Activated naive CD4-positive, alpha-beta T cell treated with anti-CD3 and anti-CD28 coated beads, Interleukin-2, amount 10 ng/mL, durations not matched to agents 7 days and 5 days (primary cell): ENCODE measurements around the gene CPA3.

ENCODE experiments used
- CTCF ChIA-PET: fragments of 350-600 bp; sonication (Branson Sonifier 250); formaldehyde crosslinking; loops from one replicate; lab custom pipeline; 2021; ENCODE audit warnings: antibody characterized with exemption; lab: Charles Lee
- DNase-seq: peaks from one replicate; pipeline ENCODE4 v3.0.0-alpha.2; 2020
- H3K27ac Mint-ChIP-seq: one replicate; pipeline ENCODE4 v1.8.0; 2021; ENCODE audit warnings: mild to moderate bottlenecking, moderate library complexity, mixed read lengths
- H3K27me3 Mint-ChIP-seq: one replicate; pipeline ENCODE4 v1.8.0; 2021; ENCODE audit warnings: mild to moderate bottlenecking, mixed read lengths
- H3K36me3 Mint-ChIP-seq: one replicate; pipeline ENCODE4 v1.8.0; 2021; ENCODE audit warnings: mixed read lengths
- H3K4me1 Mint-ChIP-seq: one replicate; pipeline ENCODE4 v1.8.0; 2021; ENCODE audit warnings: mixed read lengths
- H3K4me3 Mint-ChIP-seq: one replicate; pipeline ENCODE4 v1.8.0; 2021; ENCODE audit warnings: mild to moderate bottlenecking, moderate library complexity, mixed read lengths
- H3K9me3 Mint-ChIP-seq: one replicate; pipeline ENCODE4 v1.8.0; 2021; ENCODE audit warnings: mixed read lengths

Gene CPA3

GRCh38 chr3:148847351-148847750 lies 17.7 kb upstream of the CPA3 start:
- Mint-ChIP-seq H3K36me3 (no peaks in the 10 kb centered on the region), H3K4me1 (no peaks in the 10 kb centered on the region), H3K27me3 (no peaks in the 10 kb centered on the region), H3K9me3 (no peaks in the 10 kb centered on the region), H3K27ac (no peak overlapping the region), H3K4me3 (no peak overlapping the region)
- DNase-seq, result no peak
- CTCF ChIA-PET, result no interaction called here

GRCh38 chr3:148848410-148848809 lies 16.7 kb upstream of the CPA3 start:
- no peaks in the 10 kb centered on the region for H3K27me3 Mint-ChIP-seq
- no peaks in the 10 kb centered on the region for H3K4me1 Mint-ChIP-seq
- H3K27ac Mint-ChIP-seq, result no peak overlapping the region
- no peaks in the 10 kb centered on the region for H3K36me3 Mint-ChIP-seq
- H3K9me3 Mint-ChIP-seq, result no peaks in the 10 kb centered on the region
- CTCF ChIA-PET, result no interaction called here
- no peak for DNase-seq
- H3K4me3 Mint-ChIP-seq, result no peak overlapping the region

- CTCF ChIA-PET, result interaction anchor here (1.4 kb wide), 1 partner anchor 14 kb away, joined by 3 read pairs; no protein-coding TSS in a partner anchor
- Mint-ChIP-seq H3K36me3 (no peaks in the 10 kb centered on the region), H3K4me3 (no peak overlapping the region), H3K4me1 (no peaks in the 10 kb centered on the region), H3K27me3 (peaks cover 3% of the 10 kb centered on the region), H3K9me3 (no peaks in the 10 kb centered on the region), H3K27ac (no peak overlapping the region)
- DNase-seq, result no peak
Observed at GRCh38 chr3:148852271-148852992, 12.7 kb upstream of the CPA3 start.

GRCh38 chr3:148853076-148853475 lies 12.0 kb upstream of the CPA3 start:
- H3K27me3 Mint-ChIP-seq, result peaks cover 3% of the 10 kb centered on the region

GRCh38 chr3:148854061-148854460 lies 11.0 kb upstream of the CPA3 start:
- no peaks in the 10 kb centered on the region for H3K9me3 Mint-ChIP-seq
- peaks cover 3% of the 10 kb centered on the region for H3K27me3 Mint-ChIP-seq
- no peaks in the 10 kb centered on the region for H3K36me3 Mint-ChIP-seq
- DNase-seq, result no peak
- H3K4me3 Mint-ChIP-seq, result no peak overlapping the region
- CTCF ChIA-PET, result interaction anchor here (0.9 to 1.1 kb wide), 2 partner anchors 9 to 36 kb away, joined by 3 read pairs; no protein-coding TSS in a partner anchor
- H3K27ac Mint-ChIP-seq, result no peak overlapping the region
- H3K4me1 Mint-ChIP-seq, result no peaks in the 10 kb centered on the region

More at GRCh38 chr3:148853076-148853475, 12.0 kb upstream of the CPA3 start:
- H3K4me3 Mint-ChIP-seq, result no peak overlapping the region
- no peak for DNase-seq
- CTCF ChIA-PET, result interaction anchor here (0.9 to 1.4 kb wide), 3 partner anchors 10 to 37 kb away, joined by 3 read pairs; no protein-coding TSS in a partner anchor
- H3K9me3 Mint-ChIP-seq, result no peaks in the 10 kb centered on the region
- no peaks in the 10 kb centered on the region for H3K36me3 Mint-ChIP-seq
- H3K27ac Mint-ChIP-seq, result no peak overlapping the region
- H3K4me1 Mint-ChIP-seq, result no peaks in the 10 kb centered on the region

GRCh38 chr3:148856384-148856783 lies 8.7 kb upstream of the CPA3 start:
- Mint-ChIP-seq H3K27me3 (peaks cover 3% of the 10 kb centered on the region), H3K4me3 (no peak overlapping the region), H3K27ac (no peak overlapping the region), H3K9me3 (no peaks in the 10 kb centered on the region), H3K4me1 (no peaks in the 10 kb centered on the region), H3K36me3 (no peaks in the 10 kb centered on the region)
- no peak for DNase-seq
- CTCF ChIA-PET, result no interaction called here

GRCh38 chr3:148857316-148857715 lies 7.8 kb upstream of the CPA3 start:
- peaks cover 8% of the 10 kb centered on the region for H3K27me3 Mint-ChIP-seq
- no peak for DNase-seq
- no peak overlapping the region for H3K4me3 Mint-ChIP-seq
- H3K36me3 Mint-ChIP-seq, result no peaks in the 10 kb centered on the region
- H3K9me3 Mint-ChIP-seq, result no peaks in the 10 kb centered on the region
- CTCF ChIA-PET, result interaction anchor here (0.6 to 1.2 kb wide), 3 partner anchors 18 to 98 kb away, joined by 3 to 4 read pairs (median 3); no protein-coding TSS in a partner anchor
- no peaks in the 10 kb centered on the region for H3K4me1 Mint-ChIP-seq
- no peak overlapping the region for H3K27ac Mint-ChIP-seq

- Mint-ChIP-seq H3K27me3 (peaks cover 19% of the 10 kb centered on the region), H3K9me3 (no peaks in the 10 kb centered on the region), H3K36me3 (no peaks in the 10 kb centered on the region), H3K4me1 (no peaks in the 10 kb centered on the region), H3K4me3 (no peak overlapping the region), H3K27ac (no peak overlapping the region)
- DNase-seq, result no peak
- CTCF ChIA-PET, result interaction anchor here (0.6 to 5.4 kb wide), 11 partner anchors 15 to 587 kb away, joined by 3 to 83 read pairs (median 3); no protein-coding TSS in a partner anchor
Observed at GRCh38 chr3:148861277-148861869, 3.7 kb upstream of the CPA3 start.

GRCh38 chr3:148863297-148863696 lies 1.8 kb upstream of the CPA3 start:
- Mint-ChIP-seq H3K9me3 (no peaks in the 10 kb centered on the region), H3K36me3 (no peaks in the 10 kb centered on the region), H3K4me3 (no peak overlapping the region), H3K27me3 (peaks cover 23% of the 10 kb centered on the region), H3K4me1 (no peaks in the 10 kb centered on the region), H3K27ac (no peak overlapping the region)
- DNase-seq, result no peak
- CTCF ChIA-PET, result interaction anchor here (0.7 to 5.4 kb wide), 3 partner anchors 10 to 795 kb away, joined by 3 to 83 read pairs (median 3); no protein-coding TSS in a partner anchor

- CTCF ChIA-PET, result interaction anchor here (0.7 to 5.4 kb wide), 2 partner anchors 81 to 795 kb away, joined by 3 to 83 read pairs; no protein-coding TSS in a partner anchor
- Mint-ChIP-seq H3K4me3 (no peak overlapping the region), H3K4me1 (no peaks in the 10 kb centered on the region), H3K9me3 (no peaks in the 10 kb centered on the region), H3K27me3 (peaks cover 23% of the 10 kb centered on the region), H3K36me3 (no peaks in the 10 kb centered on the region), H3K27ac (no peak overlapping the region)
- no peak for DNase-seq
Observed at GRCh38 chr3:148863814-148864213, 1.3 kb upstream of the CPA3 start.

- CTCF ChIA-PET, result interaction anchor here (0.7 kb wide), 1 partner anchor 13 kb away, joined by 3 read pairs; no protein-coding TSS in a partner anchor
- Mint-ChIP-seq H3K4me1 (no peaks in the 10 kb centered on the region), H3K27me3 (peaks cover 23% of the 10 kb centered on the region)
Observed at GRCh38 chr3:148866261-148866660, 1.2 kb downstream of the CPA3 start.

GRCh38 chr3:148873270-148873927 lies 8.3 kb downstream of the CPA3 start:
- Mint-ChIP-seq H3K4me1 (no peaks in the 10 kb centered on the region), H3K27ac (no peak overlapping the region), H3K4me3 (no peak overlapping the region), H3K36me3 (no peaks in the 10 kb centered on the region), H3K27me3 (no peaks in the 10 kb centered on the region), H3K9me3 (no peaks in the 10 kb centered on the region)
- no peak for DNase-seq
- CTCF ChIA-PET, result no interaction called here

More at GRCh38 chr3:148866261-148866660, 1.2 kb downstream of the CPA3 start:
- Mint-ChIP-seq H3K36me3 (no peaks in the 10 kb centered on the region), H3K9me3 (no peaks in the 10 kb centered on the region), H3K27ac (no peak overlapping the region), H3K4me3 (no peak overlapping the region)
- DNase-seq, result no peak

- Mint-ChIP-seq H3K36me3 (no peaks in the 10 kb centered on the region), H3K27ac (no peak overlapping the region), H3K4me3 (no peak overlapping the region), H3K27me3 (no peaks in the 10 kb centered on the region), H3K4me1 (no peaks in the 10 kb centered on the region), H3K9me3 (no peaks in the 10 kb centered on the region)
- CTCF ChIA-PET, result interaction anchor here (1.0 kb wide), 1 partner anchor 14 kb away, joined by 3 read pairs; no protein-coding TSS in a partner anchor
- DNase-seq, result no peak
Observed at GRCh38 chr3:148873977-148874376, 8.9 kb downstream of the CPA3 start.

GRCh38 chr3:148878095-148878494 lies 13.0 kb downstream of the CPA3 start:
- Mint-ChIP-seq H3K27me3 (peaks cover 4% of the 10 kb centered on the region), H3K36me3 (no peaks in the 10 kb centered on the region), H3K27ac (no peak overlapping the region), H3K4me3 (no peak overlapping the region), H3K4me1 (no peaks in the 10 kb centered on the region), H3K9me3 (no peaks in the 10 kb centered on the region)
- CTCF ChIA-PET, result no interaction called here
- no peak for DNase-seq
